Measurements from ENCODE around the gene ADCY2.

- TF ChIP-seq, protein P1, sequence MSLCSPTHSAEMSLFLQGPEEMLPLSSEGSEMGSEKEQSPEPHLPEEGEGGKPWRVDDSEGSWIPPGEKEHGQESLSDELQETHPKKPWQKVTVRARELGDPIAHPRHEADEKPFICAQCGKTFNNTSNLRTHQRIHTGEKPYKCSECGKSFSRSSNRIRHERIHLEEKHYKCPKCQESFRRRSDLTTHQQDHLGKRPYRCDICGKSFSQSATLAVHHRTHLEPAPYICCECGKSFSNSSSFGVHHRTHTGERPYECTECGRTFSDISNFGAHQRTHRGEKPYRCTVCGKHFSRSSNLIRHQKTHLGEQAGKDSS (CRISPR knock-in tag; IDR thresholded peaks at IDR 0.05; ENCODE audit: borderline replicate concordance, low read depth): no peak
- no peak for TF ChIP-seq NR3C1 (CRISPR knock-in tag; IDR thresholded peaks at IDR 0.05)
- TF ChIP-seq, protein P2, sequence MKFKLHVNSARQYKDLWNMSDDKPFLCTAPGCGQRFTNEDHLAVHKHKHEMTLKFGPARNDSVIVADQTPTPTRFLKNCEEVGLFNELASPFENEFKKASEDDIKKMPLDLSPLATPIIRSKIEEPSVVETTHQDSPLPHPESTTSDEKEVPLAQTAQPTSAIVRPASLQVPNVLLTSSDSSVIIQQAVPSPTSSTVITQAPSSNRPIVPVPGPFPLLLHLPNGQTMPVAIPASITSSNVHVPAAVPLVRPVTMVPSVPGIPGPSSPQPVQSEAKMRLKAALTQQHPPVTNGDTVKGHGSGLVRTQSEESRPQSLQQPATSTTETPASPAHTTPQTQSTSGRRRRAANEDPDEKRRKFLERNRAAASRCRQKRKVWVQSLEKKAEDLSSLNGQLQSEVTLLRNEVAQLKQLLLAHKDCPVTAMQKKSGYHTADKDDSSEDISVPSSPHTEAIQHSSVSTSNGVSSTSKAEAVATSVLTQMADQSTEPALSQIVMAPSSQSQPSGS (CRISPR knock-in tag; IDR thresholded peaks at IDR 0.05): no peak
- no peak for TF ChIP-seq KLF9 (CRISPR knock-in tag; IDR thresholded peaks at IDR 0.05; ENCODE audit: low read depth)
- TF ChIP-seq, protein P3, sequence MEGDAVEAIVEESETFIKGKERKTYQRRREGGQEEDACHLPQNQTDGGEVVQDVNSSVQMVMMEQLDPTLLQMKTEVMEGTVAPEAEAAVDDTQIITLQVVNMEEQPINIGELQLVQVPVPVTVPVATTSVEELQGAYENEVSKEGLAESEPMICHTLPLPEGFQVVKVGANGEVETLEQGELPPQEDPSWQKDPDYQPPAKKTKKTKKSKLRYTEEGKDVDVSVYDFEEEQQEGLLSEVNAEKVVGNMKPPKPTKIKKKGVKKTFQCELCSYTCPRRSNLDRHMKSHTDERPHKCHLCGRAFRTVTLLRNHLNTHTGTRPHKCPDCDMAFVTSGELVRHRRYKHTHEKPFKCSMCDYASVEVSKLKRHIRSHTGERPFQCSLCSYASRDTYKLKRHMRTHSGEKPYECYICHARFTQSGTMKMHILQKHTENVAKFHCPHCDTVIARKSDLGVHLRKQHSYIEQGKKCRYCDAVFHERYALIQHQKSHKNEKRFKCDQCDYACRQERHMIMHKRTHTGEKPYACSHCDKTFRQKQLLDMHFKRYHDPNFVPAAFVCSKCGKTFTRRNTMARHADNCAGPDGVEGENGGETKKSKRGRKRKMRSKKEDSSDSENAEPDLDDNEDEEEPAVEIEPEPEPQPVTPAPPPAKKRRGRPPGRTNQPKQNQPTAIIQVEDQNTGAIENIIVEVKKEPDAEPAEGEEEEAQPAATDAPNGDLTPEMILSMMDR (CRISPR knock-in tag; IDR thresholded peaks at IDR 0.05): no peak
- TF ChIP-seq, protein P4, sequence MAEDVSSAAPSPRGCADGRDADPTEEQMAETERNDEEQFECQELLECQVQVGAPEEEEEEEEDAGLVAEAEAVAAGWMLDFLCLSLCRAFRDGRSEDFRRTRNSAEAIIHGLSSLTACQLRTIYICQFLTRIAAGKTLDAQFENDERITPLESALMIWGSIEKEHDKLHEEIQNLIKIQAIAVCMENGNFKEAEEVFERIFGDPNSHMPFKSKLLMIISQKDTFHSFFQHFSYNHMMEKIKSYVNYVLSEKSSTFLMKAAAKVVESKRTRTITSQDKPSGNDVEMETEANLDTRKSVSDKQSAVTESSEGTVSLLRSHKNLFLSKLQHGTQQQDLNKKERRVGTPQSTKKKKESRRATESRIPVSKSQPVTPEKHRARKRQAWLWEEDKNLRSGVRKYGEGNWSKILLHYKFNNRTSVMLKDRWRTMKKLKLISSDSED (CRISPR knock-in tag; IDR thresholded peaks at IDR 0.05): no peak
- TF ChIP-seq ELF4 (CRISPR knock-in tag; IDR thresholded peaks at IDR 0.05; ENCODE audit: borderline replicate concordance): no peak
- no peak for TF ChIP-seq GMEB2 (CRISPR knock-in tag; IDR thresholded peaks at IDR 0.05; ENCODE audit: low read depth)
Measured at GRCh38 chr5:7876867-7877266, 480.9 kb downstream of the ADCY2 start.
